ENCODE results near the gene CD47.

GRCh38 chr3:108100906-108101660 lies 10.3 kb upstream of the CD47 start:
- peak; percentile 96 for TF ChIP-seq JUNB (IDR thresholded peaks at IDR 0.05)
- no peak for TF ChIP-seq CTCF (IDR thresholded peaks at IDR 0.05 in 2 of 3, conservative IDR thresholded peaks at IDR 0.05 in 1 of 3; ENCODE audit: control insufficient read depth in 2 of 3, extremely low read depth in 1 of 3, insufficient read depth in 1 of 3, low read depth in 3 of 3, low read length in 3 of 3)
- peak; percentile 98 for TF ChIP-seq ATF2 (IDR thresholded peaks at IDR 0.05; ENCODE audit: low read length)
- TF ChIP-seq JUND (IDR thresholded peaks at IDR 0.05; ENCODE audit: low read depth, low read length), result peak; percentile 88
- no peak for TF ChIP-seq USF2 (IDR thresholded peaks at IDR 0.05; ENCODE audit: borderline replicate concordance, low read depth, low read length)
- TF ChIP-seq CBFB (IDR thresholded peaks at IDR 0.05; ENCODE audit: low read depth), result 0 out of 2 replicates have a peak, but pooled peaks have one; percentile 17
- TF ChIP-seq HCFC1 (IDR thresholded peaks at IDR 0.05; ENCODE audit: low read length), result no peak
- no peak for TF ChIP-seq NFYA (IDR thresholded peaks at IDR 0.05; ENCODE audit: borderline replicate concordance, low read depth, low read length)
- TF ChIP-seq NFIC (IDR thresholded peaks at IDR 0.05; ENCODE audit: low read depth, low read length), result peak; percentile 98
- peak; percentile 86 to 89 for TF ChIP-seq IKZF2 (IDR thresholded peaks at IDR 0.05)
- no peak for TF ChIP-seq EZH2 (IDR thresholded peaks at IDR 0.05; ENCODE audit: borderline replicate concordance, control insufficient read depth, low read depth, low read length)
